ENCODE data around the gene UVRAG.

UVRAG gene

GRCh38 chr11:75964071-75964470 lies 149.1 kb downstream of the UVRAG start:
- no peak overlapping the region for H3K27ac ChIP-seq (ENCODE audit: low read length)
- no peaks in the 10 kb centered on the region for H4K20me1 ChIP-seq (ENCODE audit: insufficient read depth, low read length)
- H3K36me3 ChIP-seq (replicated peaks; ENCODE audit: insufficient read depth, low read length) = no peaks in the 10 kb centered on the region
- H3K4me2 ChIP-seq (ENCODE audit: low read depth, low read length) = no peak overlapping the region
- H2AFZ ChIP-seq (ENCODE audit: low read length) = no peak overlapping the region
- H3K4me1 ChIP-seq (ENCODE audit: low read length) = no peaks in the 10 kb centered on the region
- H3K9me2 ChIP-seq (replicated peaks; ENCODE audit: insufficient read depth, low read length) = no peaks in the 10 kb centered on the region
- H3K27me3 ChIP-seq (replicated peaks; ENCODE audit: insufficient read depth, low read length) = no peaks in the 10 kb centered on the region
- H3F3A ChIP-seq (ENCODE audit: insufficient read depth, low read length) = no peaks in the 10 kb centered on the region
- DNase-seq = no peak
- TF ChIP-seq EZH2phosphoT487 (IDR thresholded peaks at IDR 0.05; ENCODE audit: low read length) (no peak), CTCF (IDR thresholded peaks at IDR 0.05; ENCODE audit: low read length) (no peak), EZH2 (optimal IDR thresholded peaks at IDR 0.05; ENCODE audit: low read depth, low read length) (no peak)
- no peak overlapping the region for H3K9ac ChIP-seq (ENCODE audit: low read length)
- H3K4me3 ChIP-seq (ENCODE audit: low read length) = no peak overlapping the region
- H3K9me3 ChIP-seq (replicated peaks; ENCODE audit: insufficient read depth, low read length) = no peaks in the 10 kb centered on the region
- no peaks in the 10 kb centered on the region for H3K79me2 ChIP-seq (ENCODE audit: low read length)

GRCh38 chr11:75966537-75967287 lies 151.7 kb downstream of the UVRAG start:
- Histone ChIP-seq H3K79me2 (ENCODE audit: low read length) (no peaks in the 10 kb centered on the region), H3K27me3 (replicated peaks; ENCODE audit: insufficient read depth, low read length) (no peaks in the 10 kb centered on the region), H4K20me1 (ENCODE audit: insufficient read depth, low read length) (no peaks in the 10 kb centered on the region), H3K9me2 (replicated peaks; ENCODE audit: insufficient read depth, low read length) (no peaks in the 10 kb centered on the region), H3K9ac (ENCODE audit: low read length) (no peak overlapping the region), H3K4me2 (ENCODE audit: low read depth, low read length) (no peak overlapping the region), H3K4me1 (ENCODE audit: low read length) (no peaks in the 10 kb centered on the region), H3K27ac (ENCODE audit: low read length) (no peak overlapping the region), H3K4me3 (ENCODE audit: low read length) (no peak overlapping the region), H3K9me3 (replicated peaks; ENCODE audit: insufficient read depth, low read length) (no peaks in the 10 kb centered on the region), H3F3A (ENCODE audit: insufficient read depth, low read length) (no peaks in the 10 kb centered on the region), H2AFZ (ENCODE audit: low read length) (no peak overlapping the region), H3K36me3 (replicated peaks; ENCODE audit: insufficient read depth, low read length) (no peaks in the 10 kb centered on the region)
- TF ChIP-seq CTCF (IDR thresholded peaks at IDR 0.05; ENCODE audit: low read length) (no peak), EZH2phosphoT487 (IDR thresholded peaks at IDR 0.05; ENCODE audit: low read length) (no peak), EZH2 (optimal IDR thresholded peaks at IDR 0.05; ENCODE audit: low read depth, low read length) (no peak)
- no peak for DNase-seq

GRCh38 chr11:75968021-75968625 lies 153.1 kb downstream of the UVRAG start:
- Histone ChIP-seq H3K4me3 (ENCODE audit: low read length) (no peak overlapping the region), H2AFZ (ENCODE audit: low read length) (no peak overlapping the region), H3K9me2 (replicated peaks; ENCODE audit: insufficient read depth, low read length) (no peaks in the 10 kb centered on the region), H3K9me3 (replicated peaks; ENCODE audit: insufficient read depth, low read length) (no peaks in the 10 kb centered on the region), H3K4me2 (ENCODE audit: low read depth, low read length) (no peak overlapping the region), H4K20me1 (ENCODE audit: insufficient read depth, low read length) (no peaks in the 10 kb centered on the region), H3K9ac (ENCODE audit: low read length) (no peak overlapping the region), H3K27ac (ENCODE audit: low read length) (no peak overlapping the region), H3K27me3 (replicated peaks; ENCODE audit: insufficient read depth, low read length) (no peaks in the 10 kb centered on the region), H3K36me3 (replicated peaks; ENCODE audit: insufficient read depth, low read length) (no peaks in the 10 kb centered on the region), H3K4me1 (ENCODE audit: low read length) (no peaks in the 10 kb centered on the region), H3F3A (ENCODE audit: insufficient read depth, low read length) (no peaks in the 10 kb centered on the region), H3K79me2 (ENCODE audit: low read length) (no peaks in the 10 kb centered on the region)
- DNase-seq = no peak
- TF ChIP-seq CTCF (IDR thresholded peaks at IDR 0.05; ENCODE audit: low read length) = no peak
- no peak for TF ChIP-seq EZH2phosphoT487 (IDR thresholded peaks at IDR 0.05; ENCODE audit: low read length)
- no peak for TF ChIP-seq EZH2 (optimal IDR thresholded peaks at IDR 0.05; ENCODE audit: low read depth, low read length)
